Activated CD8-positive, alpha-beta T cell treated with anti-CD3 and anti-CD28 coated beads for 36 hours (primary cell): ENCODE results near the gene KLRD1. TPM values are rescaled to one million over a fixed set of nuclear protein-coding genes. Genes with fewer than 3 reads are reported as not detected.
"Not testable (repeated sequence)": the region's sequence is repeated elsewhere in the genome, so short reads cannot be mapped to it uniquely, and the experiment has no call there.

Experiments
- ATAC-seq: fragments of 200-7000 bp; cut with Tn5 transposase; one replicate; pipeline ENCODE4 v1.10.0; 2021; ENCODE audit warnings: mild to moderate bottlenecking, moderate library complexity
- CTCF ChIA-PET: fragments of 350-600 bp; sonication (Branson Sonifier 250); formaldehyde crosslinking; loops from one replicate; lab custom pipeline; 2021; ENCODE audit warnings: antibody characterized with exemption; lab: Charles Lee
- POLR2A ChIA-PET: fragments of 350-600 bp; sonication (Branson Sonifier 250); formaldehyde crosslinking; loops from one replicate; lab custom pipeline; 2021; ENCODE audit warnings: antibody characterized with exemption; lab: Charles Lee
- DNase-seq: peaks from one replicate; pipeline ENCODE4 v3.0.0-alpha.2; 2020
- H3K27ac Mint-ChIP-seq: one replicate; pipeline ENCODE4 v1.8.0; 2021; ENCODE audit warnings: mild to moderate bottlenecking, mixed read lengths
- H3K27me3 Mint-ChIP-seq: one replicate; pipeline ENCODE4 v1.8.0; 2021; ENCODE audit warnings: mixed read lengths
- H3K36me3 Mint-ChIP-seq: one replicate; pipeline ENCODE4 v1.8.0; 2021; ENCODE audit warnings: low read depth, mixed read lengths
- H3K4me1 Mint-ChIP-seq: one replicate; pipeline ENCODE4 v1.8.0; 2021; ENCODE audit warnings: low read depth, mixed read lengths
- H3K4me3 Mint-ChIP-seq: one replicate; pipeline ENCODE4 v1.8.0; 2021; ENCODE audit warnings: mild to moderate bottlenecking, moderate library complexity, mixed read lengths
- H3K9me3 Mint-ChIP-seq: one replicate; pipeline ENCODE4 v1.8.0; 2021; ENCODE audit warnings: mixed read lengths
- CTCF ChIP-seq: fragments of 200-600 bp; IDR thresholded peaks from one replicate; pipeline ENCODE4 v1.8.0; 2022; ENCODE audit warnings: antibody characterized with exemption, mild to moderate bottlenecking
- intact Hi-C: fragments of 100-400 bp; cut with micrococcal nuclease; formaldehyde crosslinking; loops from one replicate; pipeline ENCODE4 v1.10.0; 2022
- total RNA-seq, 2 experiments: library from RNA; stranded (reverse); gene quantifications; one replicate each; pipeline ENCODE4 v1.2.3, GENCODE V29; 2021

Gene KLRD1
- total RNA-seq, 2 experiments from 2014 or later = 6.9 to 10.8 TPM

- CTCF ChIA-PET = interaction anchor here (0.6 to 1.4 kb wide), 4 partner anchors 133 to 192 kb away, joined by 3 to 5 read pairs (median 3); no protein-coding TSS in a partner anchor
- peaks cover 71% of the 10 kb centered on the region for H3K4me1 Mint-ChIP-seq
- POLR2A ChIA-PET = interaction anchor here (0.6 to 4.6 kb wide), 6 partner anchors 18 to 188 kb away, joined by 3 to 18 read pairs (median 5); no protein-coding TSS in a partner anchor
- H3K4me3 Mint-ChIP-seq = peak overlapping the region; percentile 73
- no peaks in the 10 kb centered on the region for H3K9me3 Mint-ChIP-seq
- intact Hi-C loops = loop anchor here (5.0 to 10.0 kb wide), 4 partner anchors 37 to 185 kb away; no protein-coding TSS in a partner anchor
- TF ChIP-seq CTCF = no peak
- DNase-seq = peak; percentile 33
- no peaks in the 10 kb centered on the region for H3K27me3 Mint-ChIP-seq
- peaks cover 72% of the 10 kb centered on the region for H3K36me3 Mint-ChIP-seq
- H3K27ac Mint-ChIP-seq = peak overlapping the region; percentile 96
- ATAC-seq = no peak
Observed at GRCh38 chr12:10369557-10370415, 62.1 kb downstream of the KLRD1 start.

DNA sequence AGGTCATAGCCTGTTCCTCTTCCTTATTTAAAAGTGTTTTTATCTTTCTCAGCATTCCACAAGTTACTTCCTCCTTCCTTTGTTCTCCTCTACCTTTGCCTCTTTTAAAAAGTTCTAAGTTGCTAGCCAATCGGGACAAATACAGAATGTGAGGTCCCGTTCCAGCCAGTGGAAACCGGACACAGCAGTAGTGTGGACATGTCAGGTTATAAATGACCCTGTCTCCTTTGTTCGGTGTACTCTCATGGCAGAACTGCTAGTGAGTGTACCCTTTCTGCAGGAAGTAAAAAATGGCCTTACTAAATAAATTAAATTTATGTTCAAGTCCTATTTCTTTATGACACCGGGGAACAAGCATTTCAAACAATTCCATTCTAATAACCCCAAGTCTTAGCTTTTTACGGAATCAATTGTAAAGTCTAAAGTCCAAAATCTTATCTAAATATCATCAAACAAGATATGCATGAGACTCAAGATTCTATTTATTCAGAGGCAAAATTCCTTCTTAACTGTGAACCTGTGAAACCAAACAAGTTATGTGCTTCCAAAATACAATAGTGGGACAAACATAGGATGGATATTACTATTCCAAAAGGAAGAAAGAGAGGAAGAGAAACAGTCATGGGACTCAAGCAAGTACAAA, 64.3 kb downstream of the KLRD1 start:
- H3K9me3 Mint-ChIP-seq, DNase-seq, intact Hi-C loops, ATAC-seq, H3K27me3 Mint-ChIP-seq, POLR2A ChIA-PET: not testable (repeated sequence)
- peak overlapping the region; percentile 96 for H3K27ac Mint-ChIP-seq
- H3K36me3 Mint-ChIP-seq = peaks cover 84% of the 10 kb centered on the region
- CTCF ChIA-PET = interaction anchor here (1.4 kb wide), 2 partner anchors 39 to 41 kb away, joined by 3 read pairs; no protein-coding TSS in a partner anchor
- H3K4me3 Mint-ChIP-seq = peak overlapping the region; percentile 30
- peaks cover 82% of the 10 kb centered on the region for H3K4me1 Mint-ChIP-seq

DNA sequence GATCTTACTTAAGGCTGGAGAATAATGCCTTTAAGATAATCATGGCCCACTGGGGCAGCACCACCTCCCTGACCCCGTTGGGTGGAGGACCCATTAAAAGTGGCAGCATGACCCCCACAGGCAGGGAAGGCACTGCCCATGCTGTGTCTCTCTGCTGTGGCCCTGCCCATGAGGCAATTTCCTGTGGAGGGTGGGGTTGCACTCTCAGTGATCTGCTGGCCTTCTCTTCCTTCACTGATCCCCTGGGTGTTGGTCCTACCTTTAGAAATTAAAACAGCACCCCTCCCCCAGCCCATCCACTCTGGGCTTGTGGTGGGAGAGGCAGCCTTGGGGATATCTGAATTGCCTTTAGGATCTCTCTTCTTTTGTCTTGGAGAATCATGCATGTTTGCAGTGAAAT, 64.9 kb downstream of the KLRD1 start:
- Mint-ChIP-seq H3K9me3 (peaks cover 2% of the 10 kb centered on the region), H3K36me3 (peaks cover 84% of the 10 kb centered on the region), H3K4me1 (peaks cover 82% of the 10 kb centered on the region), H3K4me3 (peak overlapping the region; percentile 3), H3K27me3 (no peaks in the 10 kb centered on the region), H3K27ac (peak overlapping the region; percentile 96)
- POLR2A ChIA-PET = no interaction called here
- TF ChIP-seq CTCF = no peak
- DNase-seq = peak; percentile 40
- CTCF ChIA-PET = no interaction called here
- intact Hi-C loops = no loop called here
- peak; percentile 53 for ATAC-seq

- POLR2A ChIA-PET = interaction anchor here (0.8 to 1.6 kb wide), 4 partner anchors 9 to 31 kb away, joined by 4 to 6 read pairs (median 4); no protein-coding TSS in a partner anchor
- peak overlapping the region; percentile 92 for H3K27ac Mint-ChIP-seq
- H3K36me3 Mint-ChIP-seq = peaks cover 83% of the 10 kb centered on the region
- ATAC-seq (no peak), DNase-seq (no peak)
- peaks cover 2% of the 10 kb centered on the region for H3K9me3 Mint-ChIP-seq
- intact Hi-C loops = no loop called here
- H3K4me1 Mint-ChIP-seq = peaks cover 79% of the 10 kb centered on the region
- H3K27me3 Mint-ChIP-seq = no peaks in the 10 kb centered on the region
- H3K4me3 Mint-ChIP-seq = peak overlapping the region; percentile 60
- CTCF ChIA-PET = interaction anchor here (1.5 to 1.7 kb wide), 2 partner anchors 8 to 139 kb away, joined by 6 to 7 read pairs; no protein-coding TSS in a partner anchor
- TF ChIP-seq CTCF = no peak
Observed at GRCh38 chr12:10374624-10375018, 67.0 kb downstream of the KLRD1 start.

DNA sequence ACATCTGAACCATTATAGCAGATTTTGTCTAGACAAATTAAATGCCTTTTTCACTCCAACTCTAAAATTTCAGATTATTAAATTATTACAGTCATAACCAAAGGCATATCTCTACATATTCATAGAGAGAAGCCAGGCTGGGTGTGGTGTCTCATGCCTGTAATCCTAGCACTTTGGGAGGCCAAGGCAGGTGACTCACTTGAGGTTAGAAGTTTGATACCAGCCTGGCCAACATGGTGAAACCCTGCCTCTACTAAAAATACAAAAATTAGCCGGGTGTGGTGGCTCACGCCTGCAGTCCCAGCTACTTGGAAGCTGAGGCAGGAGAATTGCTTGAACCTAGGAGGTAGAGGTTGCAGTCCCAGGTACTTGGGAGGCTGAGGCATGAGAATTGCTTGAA, 71.1 kb downstream of the KLRD1 start:
- CTCF ChIA-PET, intact Hi-C loops, H3K27me3 Mint-ChIP-seq, POLR2A ChIA-PET, H3K9me3 Mint-ChIP-seq: not testable (repeated sequence)
- DNase-seq = peak; percentile 79
- peaks cover 80% of the 10 kb centered on the region for H3K36me3 Mint-ChIP-seq
- H3K4me1 Mint-ChIP-seq = peaks cover 65% of the 10 kb centered on the region
- peak overlapping the region; percentile 80 for H3K27ac Mint-ChIP-seq
- peak; percentile 69 for ATAC-seq
- H3K4me3 Mint-ChIP-seq = peak overlapping the region; percentile 27

Other genes with a start within 250 kb of the KLRD1 start
- not detected for gene CLEC1A, start 208.9 kb upstream of the KLRD1 start, total RNA-seq
- not detected for gene CLEC7A, start 177.7 kb upstream of the KLRD1 start, total RNA-seq
- gene OLR1, start 135.7 kb upstream of the KLRD1 start, total RNA-seq = not detected
- not detected for gene TMEM52B, start 128.8 kb upstream of the KLRD1 start, total RNA-seq
- gene GABARAPL1, start 95.0 kb upstream of the KLRD1 start, total RNA-seq = 1 to 10 TPM; 6.9 to 7.5 TPM
- gene KLRK1, start 82.2 kb downstream of the KLRD1 start, total RNA-seq = 100 to 1,000 TPM; 111 to 112 TPM
- gene KLRC4, start 101.9 kb downstream of the KLRD1 start, total RNA-seq = 1 to 10 TPM; 2.9 to 3.7 TPM
- gene KLRC3, start 112.7 kb downstream of the KLRD1 start, total RNA-seq = 1 to 10 TPM; 2.0 to 2.8 TPM
- gene KLRC2, start 128.1 kb downstream of the KLRD1 start, total RNA-seq = 1 to 10 TPM; 2.5 to 2.6 TPM
- gene KLRC1, start 145.5 kb downstream of the KLRD1 start, total RNA-seq = 1 to 10 TPM; 5.3 to 7.2 TPM
- gene EIF2S3B, start 198.0 kb downstream of the KLRD1 start, total RNA-seq = 1 to 10 TPM; 3.3 to 3.8 TPM